ENCODE measurements around the gene CAPRIN2. TPM values are rescaled to one million over a fixed set of nuclear protein-coding genes. Genes with fewer than 3 reads are reported as not detected.

The CAPRIN2 gene
- polyA plus RNA-seq, 1 experiment: 15.6 TPM

DNA sequence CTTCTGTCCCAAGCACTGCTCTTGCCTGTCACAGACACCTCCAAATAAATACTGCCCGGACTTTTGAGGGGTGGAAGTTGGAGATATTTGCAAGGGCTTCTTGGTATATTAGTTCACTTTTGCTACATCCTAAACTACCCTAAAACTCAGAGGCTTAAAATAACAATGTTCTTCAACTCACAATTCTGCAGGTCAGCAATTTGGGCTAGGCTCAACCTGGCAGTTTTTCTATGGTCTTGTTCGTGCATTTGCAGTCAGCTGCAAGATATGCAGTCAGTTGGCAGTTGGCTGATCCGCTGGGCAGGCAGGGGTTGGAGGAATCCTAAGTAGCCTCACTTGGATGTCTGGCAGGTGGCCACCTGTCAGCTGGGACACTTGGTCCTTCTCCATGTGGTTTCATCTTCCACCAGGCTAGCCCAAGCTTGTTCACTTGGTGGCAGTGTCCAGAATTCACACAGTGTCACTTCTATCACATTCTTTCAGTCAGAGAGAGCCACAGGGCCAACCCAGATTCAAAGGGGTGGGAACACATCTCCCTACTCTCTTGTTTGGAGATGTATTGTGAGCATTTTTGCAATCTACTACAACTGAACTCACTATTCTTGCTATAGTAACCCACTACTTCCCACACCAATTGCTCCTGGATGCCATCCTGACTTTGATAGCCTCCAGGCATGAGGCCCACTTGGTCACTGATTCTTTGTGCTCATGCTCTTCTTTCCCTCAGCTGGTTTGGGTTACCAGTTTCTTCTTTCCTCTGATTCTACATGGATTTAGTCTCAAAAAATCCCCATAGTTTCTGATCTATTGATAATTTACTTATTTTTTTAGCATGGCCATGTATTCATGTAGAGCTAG is 27.8 kb upstream of the CAPRIN2 start:
- TF ChIP-seq, protein P1, sequence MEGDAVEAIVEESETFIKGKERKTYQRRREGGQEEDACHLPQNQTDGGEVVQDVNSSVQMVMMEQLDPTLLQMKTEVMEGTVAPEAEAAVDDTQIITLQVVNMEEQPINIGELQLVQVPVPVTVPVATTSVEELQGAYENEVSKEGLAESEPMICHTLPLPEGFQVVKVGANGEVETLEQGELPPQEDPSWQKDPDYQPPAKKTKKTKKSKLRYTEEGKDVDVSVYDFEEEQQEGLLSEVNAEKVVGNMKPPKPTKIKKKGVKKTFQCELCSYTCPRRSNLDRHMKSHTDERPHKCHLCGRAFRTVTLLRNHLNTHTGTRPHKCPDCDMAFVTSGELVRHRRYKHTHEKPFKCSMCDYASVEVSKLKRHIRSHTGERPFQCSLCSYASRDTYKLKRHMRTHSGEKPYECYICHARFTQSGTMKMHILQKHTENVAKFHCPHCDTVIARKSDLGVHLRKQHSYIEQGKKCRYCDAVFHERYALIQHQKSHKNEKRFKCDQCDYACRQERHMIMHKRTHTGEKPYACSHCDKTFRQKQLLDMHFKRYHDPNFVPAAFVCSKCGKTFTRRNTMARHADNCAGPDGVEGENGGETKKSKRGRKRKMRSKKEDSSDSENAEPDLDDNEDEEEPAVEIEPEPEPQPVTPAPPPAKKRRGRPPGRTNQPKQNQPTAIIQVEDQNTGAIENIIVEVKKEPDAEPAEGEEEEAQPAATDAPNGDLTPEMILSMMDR (IDR thresholded peaks at IDR 0.05; ENCODE audit: low read depth, low read length): no peak
- ChIA-PET CTCF (no interaction called here), POLR2A (no interaction called here)
- Histone ChIP-seq H3K9me3 (ENCODE audit: control insufficient read depth, insufficient read depth, low read length) (no peaks in the 10 kb centered on the region), H3K27ac (ENCODE audit: low read depth, low read length) (peak overlapping the region; percentile 21), H3K4me3 (ENCODE audit: low read depth, low read length) (no peak overlapping the region), H3K27me3 (ENCODE audit: control insufficient read depth, insufficient read depth, low read length) (no peaks in the 10 kb centered on the region)
- no peak for DNase-seq (ENCODE audit: low read depth, low spot score)

DNA sequence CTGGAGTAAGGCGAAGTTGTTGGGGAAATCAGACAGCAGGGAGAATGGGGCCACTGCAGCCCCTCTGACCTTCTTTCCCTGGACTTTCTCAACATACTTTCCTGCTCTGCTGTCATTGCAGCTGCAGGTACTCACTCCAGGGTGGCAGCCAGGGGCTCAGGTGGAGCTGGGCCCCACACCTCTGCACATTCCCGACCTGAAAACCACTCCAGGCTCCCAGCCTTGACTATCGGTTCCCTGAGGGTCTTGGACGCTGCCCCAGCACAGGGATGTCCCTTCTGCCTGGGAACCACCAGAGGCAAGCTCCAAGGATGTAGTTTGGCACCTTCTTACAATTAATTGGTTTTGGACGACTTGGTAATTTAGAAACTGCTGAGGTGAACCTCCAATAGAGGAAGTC is 24.8 kb upstream of the CAPRIN2 start:
- no peaks in the 10 kb centered on the region for H3K9me3 ChIP-seq (ENCODE audit: control insufficient read depth, insufficient read depth, low read length)
- no peak overlapping the region for H3K27ac ChIP-seq (ENCODE audit: low read depth, low read length)
- ChIA-PET POLR2A (no interaction called here), CTCF (no interaction called here)
- TF ChIP-seq, protein P1 (IDR thresholded peaks at IDR 0.05; ENCODE audit: low read depth, low read length): no peak
- H3K4me3 ChIP-seq (ENCODE audit: low read depth, low read length): no peak overlapping the region
- no peak for DNase-seq (ENCODE audit: low read depth, low spot score)
- no peaks in the 10 kb centered on the region for H3K27me3 ChIP-seq (ENCODE audit: control insufficient read depth, insufficient read depth, low read length)

DNA sequence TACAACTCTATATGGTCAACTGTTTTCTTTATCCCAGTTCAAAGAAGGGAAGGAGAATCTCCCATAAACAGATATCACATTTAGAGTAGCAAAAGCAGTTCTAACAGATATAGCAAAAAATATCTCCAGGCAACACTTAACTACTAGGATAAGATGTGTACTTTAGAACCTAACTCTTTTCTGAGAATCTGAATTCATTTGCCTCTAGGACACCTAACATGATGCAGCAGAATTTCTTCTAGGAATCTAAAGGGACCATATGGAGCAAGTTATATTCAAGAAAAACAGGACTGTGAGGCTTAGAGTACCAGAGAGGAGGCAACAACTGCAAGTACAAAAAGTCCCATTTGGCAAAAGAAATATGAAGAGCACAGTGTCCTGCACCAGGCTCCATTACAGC is 24.4 kb upstream of the CAPRIN2 start:
- TF ChIP-seq, protein P1 (IDR thresholded peaks at IDR 0.05; ENCODE audit: low read depth, low read length): no peak
- Histone ChIP-seq H3K9me3 (ENCODE audit: control insufficient read depth, insufficient read depth, low read length) (no peaks in the 10 kb centered on the region), H3K27ac (ENCODE audit: low read depth, low read length) (no peak overlapping the region), H3K27me3 (ENCODE audit: control insufficient read depth, insufficient read depth, low read length) (no peaks in the 10 kb centered on the region), H3K4me3 (ENCODE audit: low read depth, low read length) (no peak overlapping the region)
- no peak for DNase-seq (ENCODE audit: low read depth, low spot score)
- ChIA-PET POLR2A (no interaction called here), CTCF (no interaction called here)

DNA sequence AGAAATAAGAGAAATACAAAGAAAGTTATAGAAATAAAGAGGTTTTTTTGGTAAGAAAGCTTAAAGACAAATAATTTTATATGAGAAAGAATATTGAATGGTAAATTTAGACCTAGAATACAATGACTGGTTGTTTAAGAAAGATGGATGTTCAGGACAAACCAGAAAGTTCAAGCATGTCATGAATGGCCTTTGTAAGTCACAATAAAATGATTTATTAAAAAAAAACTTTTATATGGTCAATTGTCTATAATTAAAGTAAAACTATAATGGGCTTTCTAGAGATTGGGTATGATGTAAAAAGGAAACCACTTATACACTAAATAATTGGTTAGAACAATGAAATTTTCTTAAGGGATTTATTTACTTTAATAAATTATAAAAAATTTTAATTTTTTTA is 19.8 kb upstream of the CAPRIN2 start:
- TF ChIP-seq, protein P1 (IDR thresholded peaks at IDR 0.05; ENCODE audit: low read depth, low read length): no peak
- Histone ChIP-seq H3K9me3 (ENCODE audit: control insufficient read depth, insufficient read depth, low read length) (no peaks in the 10 kb centered on the region), H3K4me3 (ENCODE audit: low read depth, low read length) (no peak overlapping the region), H3K27ac (ENCODE audit: low read depth, low read length) (no peak overlapping the region), H3K27me3 (ENCODE audit: control insufficient read depth, insufficient read depth, low read length) (no peaks in the 10 kb centered on the region)
- DNase-seq (ENCODE audit: low read depth, low spot score): no peak
- ChIA-PET POLR2A (no interaction called here), CTCF (no interaction called here)

DNA sequence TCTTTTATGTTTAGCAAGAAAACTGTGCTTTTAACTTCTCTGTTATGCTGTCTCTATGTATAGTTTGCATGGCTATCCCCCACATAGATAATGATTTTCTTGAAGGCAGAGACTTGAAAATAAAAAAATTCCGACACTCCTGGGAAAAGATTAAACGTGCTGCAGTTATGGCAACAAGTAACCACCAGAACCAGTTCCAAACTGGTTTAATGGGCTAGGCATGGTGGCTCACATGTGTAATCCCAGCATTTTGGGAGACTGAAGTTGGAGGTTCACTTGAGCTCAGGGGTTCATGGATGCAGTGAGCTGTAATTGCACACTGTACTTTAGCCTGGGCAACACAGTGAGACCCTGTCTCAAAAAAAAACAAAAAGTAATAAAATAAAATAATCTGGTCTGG is 15.1 kb upstream of the CAPRIN2 start:
- CTCF ChIA-PET: no interaction called here
- DNase-seq (ENCODE audit: low read depth, low spot score): no peak
- POLR2A ChIA-PET: no interaction called here
- Histone ChIP-seq H3K4me3 (ENCODE audit: low read depth, low read length) (no peak overlapping the region), H3K27ac (ENCODE audit: low read depth, low read length) (no peak overlapping the region), H3K9me3 (ENCODE audit: control insufficient read depth, insufficient read depth, low read length) (no peaks in the 10 kb centered on the region), H3K27me3 (ENCODE audit: control insufficient read depth, insufficient read depth, low read length) (no peaks in the 10 kb centered on the region)
- TF ChIP-seq, protein P1 (IDR thresholded peaks at IDR 0.05; ENCODE audit: low read depth, low read length): no peak

All from AG04450 (cell line).